H1 (cell line): ENCODE measurements around the gene LNPK. TPM values are rescaled to one million over a fixed set of nuclear protein-coding genes. Genes with fewer than 3 reads are reported as not detected.
"Not testable (repeated sequence)": the region's sequence is repeated elsewhere in the genome, so short reads cannot be mapped to it uniquely, and the experiment has no call there.

Experiments
- CTCF ChIA-PET: fragments of 300-600 bp; sonication (Branson Sonifier 250); formaldehyde crosslinking; loops from one replicate; lab custom pipeline; 2021; ENCODE audit not compliant: partially characterized antibody; lab: Charles Lee
- POLR2A ChIA-PET: fragments of 300-600 bp; sonication (Branson Sonifier 250); formaldehyde crosslinking; loops from one replicate; lab custom pipeline; 2021; ENCODE audit warnings: inconsistent platforms; ENCODE audit not compliant: partially characterized antibody; lab: Charles Lee
- DNase-seq, 2 experiments: peaks; one replicate each; pipeline versions ENCODE4 v3.0.0 to v3.0.0-alpha.2; 2010 to 2022; ENCODE audit warnings: low spot score in 2 of 2, low read depth in 1 of 2, mixed read lengths in 1 of 2
- FAIRE-seq: peaks from 2 replicates; lab custom pipeline; 2011; peaks lifted over from hg19 to GRCh38; lab: Jason Lieb, UNC
- H2AFZ ChIP-seq: 2 replicates; pipeline ENCODE4 v1.8.1; 2012; ENCODE audit warnings: low read length, inconsistent platforms
- H2AK5ac ChIP-seq: 2 replicates; pipeline ENCODE4 v1.6.1; 2013; ENCODE audit warnings: low read depth, low read length
- H2BK120ac ChIP-seq: replicated peaks from 2 replicates; pipeline ENCODE3; 2013; ENCODE audit warnings: low read depth, low read length, inconsistent platforms
- H2BK12ac ChIP-seq: 2 replicates; pipeline ENCODE4 v1.6.1; 2013; ENCODE audit warnings: low read depth, low read length
- H2BK15ac ChIP-seq: 2 replicates; pipeline ENCODE4 v1.6.1; 2013; ENCODE audit warnings: low read length
- H2BK20ac ChIP-seq: 2 replicates; pipeline ENCODE4 v1.6.1; 2013; ENCODE audit warnings: low read length
- H2BK5ac ChIP-seq: 2 replicates; pipeline ENCODE4 v1.6.1; 2013; ENCODE audit warnings: low read depth, low read length
- H3K14ac ChIP-seq: 2 replicates; pipeline ENCODE4 v1.6.1; 2013; ENCODE audit warnings: inconsistent platforms; ENCODE audit not compliant: insufficient read length
- H3K18ac ChIP-seq: 2 replicates; pipeline ENCODE4 v1.6.1; 2013; ENCODE audit warnings: low read length; ENCODE audit errors: extremely low read depth
- H3K23ac ChIP-seq: 2 replicates; pipeline ENCODE4 v1.6.1; 2013; ENCODE audit warnings: inconsistent platforms; ENCODE audit not compliant: insufficient read length
- H3K23me2 ChIP-seq: 2 replicates; pipeline ENCODE4 v1.6.1; 2013; ENCODE audit warnings: low read depth, low read length
- H3K27ac ChIP-seq: 2 replicates; pipeline ENCODE4 v1.6.1; 2011; ENCODE audit warnings: low read depth, low read length, inconsistent platforms
- H3K27me3 ChIP-seq, 4 experiments: replicated peaks in 1 of 4; 1 replicate in 1 of 4; 2 replicates in 3 of 4; pipeline versions ENCODE4 v1.6.1 to v1.8.1; 2011 to 2013; ENCODE audit warnings: low read length in 3 of 4, mild to moderate bottlenecking in 3 of 4, inconsistent platforms in 2 of 4, mixed read lengths in 2 of 4, moderate library complexity in 1 of 4; ENCODE audit not compliant: control insufficient read depth in 3 of 4, insufficient read depth in 3 of 4; ENCODE audit errors: extremely low read depth in 1 of 4
- H3K36me3 ChIP-seq, 4 experiments: 2 replicates each; pipeline versions ENCODE4 v1.6.1 to v1.8.1; 2011 to 2013; ENCODE audit warnings: mild to moderate bottlenecking in 4 of 4, low read length in 3 of 4, moderate library complexity in 2 of 4, control low read depth in 1 of 4, inconsistent platforms in 1 of 4; ENCODE audit not compliant: insufficient read depth in 4 of 4, control insufficient read depth in 2 of 4
- H3K4ac ChIP-seq: replicated peaks from 2 replicates; pipeline ENCODE3; 2013; ENCODE audit warnings: low read length, low read depth, mixed read lengths, inconsistent platforms; ENCODE audit not compliant: insufficient read length
- H3K4me1 ChIP-seq, 4 experiments: replicated peaks in 1 of 4; 1 replicate in 1 of 4; 2 replicates in 3 of 4; pipeline versions ENCODE4 v1.6.1 to v1.8.1; 2011 to 2013; ENCODE audit warnings: low read length in 3 of 4, inconsistent platforms in 2 of 4, mixed read lengths in 1 of 4; ENCODE audit not compliant: insufficient read depth in 4 of 4, control insufficient read depth in 3 of 4
- H3K4me2 ChIP-seq, 2 experiments: 2 replicates each; pipeline versions ENCODE4 v1.6.1 to v1.8.1; 2011 to 2013; ENCODE audit warnings: low read depth in 2 of 2, low read length in 2 of 2, control low read depth in 1 of 2, inconsistent platforms in 1 of 2, mild to moderate bottlenecking in 1 of 2; ENCODE audit not compliant: insufficient read depth in 1 of 2
- H3K4me3 ChIP-seq, 4 experiments: fragments of 200-600, 300-600 bp in 1 of 4; sonication (generic), shearing (Covaris generic), sonication (Bioruptor Twin) in 1 of 4; 2 replicates each; pipeline versions ENCODE4 v1.5.1 to v1.8.1; 2011 to 2016; ENCODE audit warnings: low read length in 4 of 4, low read depth in 3 of 4, control low read depth in 2 of 4, inconsistent platforms in 2 of 4, mild to moderate bottlenecking in 2 of 4, mixed read lengths in 1 of 4, moderate library complexity in 1 of 4; ENCODE audit not compliant: insufficient read depth in 2 of 4; ENCODE audit errors: extremely low read depth in 1 of 4
- H3K56ac ChIP-seq: replicated peaks from 2 replicates; pipeline ENCODE3; 2013; ENCODE audit warnings: low read depth, mild to moderate bottlenecking, mixed read lengths, low read length, inconsistent platforms; ENCODE audit not compliant: insufficient read length
- H3K79me1 ChIP-seq: 2 replicates; pipeline ENCODE4 v1.6.1; 2013; ENCODE audit warnings: low read depth, low read length, control low read depth
- H3K79me2 ChIP-seq, 2 experiments: 2 replicates each; pipeline versions ENCODE4 v1.6.1 to v1.8.1; 2012 to 2013; ENCODE audit warnings: low read length in 2 of 2, mild to moderate bottlenecking in 2 of 2, inconsistent platforms in 1 of 2; ENCODE audit not compliant: insufficient read depth in 2 of 2, control insufficient read depth in 1 of 2
- H3K9ac ChIP-seq, 4 experiments: replicated peaks in 1 of 4; 1 replicate in 1 of 4; 2 replicates in 3 of 4; pipeline versions ENCODE4 v1.6.1 to v1.8.1; 2011 to 2013; ENCODE audit warnings: low read depth in 3 of 4, low read length in 3 of 4, control low read depth in 2 of 4, mild to moderate bottlenecking in 2 of 4, moderate library complexity in 2 of 4, inconsistent platforms in 1 of 4; ENCODE audit errors: extremely low read depth in 1 of 4
- H3K9me3 ChIP-seq, 2 experiments: 2 replicates each; pipeline versions ENCODE4 v1.6.1 to v1.8.1; 2012 to 2013; ENCODE audit warnings: mild to moderate bottlenecking in 2 of 2, moderate library complexity in 2 of 2, control low read depth in 1 of 2, inconsistent platforms in 1 of 2, low read depth in 1 of 2, low read length in 1 of 2, mixed read lengths in 1 of 2; ENCODE audit not compliant: insufficient read depth in 2 of 2
- H4K20me1 ChIP-seq, 2 experiments: replicated peaks in 1 of 2; 2 replicates each; pipeline versions ENCODE3 to v1.8.1; 2011 to 2013; ENCODE audit warnings: inconsistent platforms in 2 of 2, low read length in 2 of 2, mild to moderate bottlenecking in 1 of 2; ENCODE audit not compliant: insufficient read depth in 2 of 2, control insufficient read depth in 1 of 2
- H4K5ac ChIP-seq: 2 replicates; pipeline ENCODE4 v1.6.1; 2013; ENCODE audit warnings: low read length, low read depth, mixed read lengths, inconsistent platforms; ENCODE audit not compliant: insufficient read length
- H4K8ac ChIP-seq: 2 replicates; pipeline ENCODE4 v1.8.0; 2013; ENCODE audit warnings: mild to moderate bottlenecking, moderate library complexity, low read length, inconsistent platforms; ENCODE audit not compliant: insufficient read depth; ENCODE audit errors: extremely low read depth
- H4K91ac ChIP-seq: replicated peaks from 2 replicates; pipeline ENCODE3; 2013; ENCODE audit warnings: low read length, mixed read lengths, inconsistent platforms; ENCODE audit not compliant: insufficient read length
- WGBS, 2 experiments: shearing (Covaris generic) in 1 of 2; methylation state at CpG; one replicate each; pipeline versions ENCODE4 v1.1.6 to v1.1.7; 2013 to 2015; ENCODE audit warnings: low lambda C conversion rate in 2 of 2, mixed read lengths in 2 of 2, inconsistent platforms in 1 of 2, low coverage in 1 of 2, missing lambda C conversion rate in 1 of 2; ENCODE audit not compliant: insufficient replicate concordance in 2 of 2, insufficient coverage in 1 of 2, insufficient read length in 1 of 2; ENCODE audit errors: extremely low coverage in 1 of 2, missing lambda C conversion rate in 1 of 2; 5-methylcytosine and 5-hydroxymethylcytosine counted together
- polyA plus RNA-seq, 7 experiments: library from polyadenylated mRNA; depleted of rRNA in 3 of 7; stranded (reverse) in 5 of 7; unstranded in 2 of 7; fragments of >200 nt in 5 of 7; fragments of 200-250 nt in 2 of 7; gene quantifications; 1 replicate in 5 of 7; 2 replicates in 1 of 7; 4 replicates in 1 of 7; pipeline versions ENCODE4 v1.2.1 to v1.2.3, GENCODE V29; 2011 to 2013; ENCODE audit warnings: missing spikeins in 2 of 7, mixed read lengths in 2 of 7
- total RNA-seq: library from RNA; stranded (reverse); fragmentation: NEBNext Ultra II Directional; extraction: Animal tissue kit (Norgen Biotek cat#: 25700); gene quantifications from 2 replicates; pipeline ENCODE4 v1.2.1, GENCODE V29; 2021

LNPK gene
- total and polyA plus RNA-seq, 2 of the 8 experiments (the other 6 are each of a cell fraction or from before 2014, with no cell fraction given), result 3.1 to 10.3 TPM

DNA sequence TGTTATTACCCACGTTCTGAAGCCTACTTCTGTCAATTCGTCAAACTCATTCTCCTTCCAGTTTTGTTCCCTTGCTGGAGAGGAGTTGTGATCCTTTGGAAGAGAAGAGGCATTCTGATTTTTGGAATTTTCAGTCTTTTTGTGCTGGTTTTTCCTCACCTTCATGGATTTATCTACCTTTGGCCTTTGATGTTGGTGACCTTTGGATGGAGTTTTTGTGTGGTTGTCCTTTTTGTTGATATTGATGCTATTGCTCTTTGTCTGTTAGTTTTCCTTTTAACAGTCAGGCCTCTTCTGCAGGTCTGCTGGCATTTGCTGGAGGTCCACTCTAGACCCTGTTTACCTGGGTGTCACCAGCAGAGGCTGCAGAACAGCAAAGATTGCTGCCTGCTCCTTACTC lies 88.8 kb downstream of the LNPK start:
- H3K9ac ChIP-seq, H4K8ac ChIP-seq, H2BK120ac ChIP-seq, H3K23me2 ChIP-seq, H3K36me3 ChIP-seq, H2BK20ac ChIP-seq, H3K79me2 ChIP-seq, H2BK12ac ChIP-seq, DNase-seq, H2BK15ac ChIP-seq, H4K20me1 ChIP-seq, POLR2A ChIA-PET, H2BK5ac ChIP-seq, FAIRE-seq, H3K4ac ChIP-seq, H3K14ac ChIP-seq, H3K27ac ChIP-seq, H3K79me1 ChIP-seq, H3K4me3 ChIP-seq, H3K23ac ChIP-seq, H2AK5ac ChIP-seq, H3K9me3 ChIP-seq, H3K56ac ChIP-seq, H2AFZ ChIP-seq, CTCF ChIA-PET, H3K4me2 ChIP-seq, H4K91ac ChIP-seq, H3K4me1 ChIP-seq, H3K27me3 ChIP-seq, H3K18ac ChIP-seq, H4K5ac ChIP-seq: not testable (repeated sequence)
- 87% methylated on average over 2 of the region's 2 CpGs; no CpG with 5 or more reads in 1 of the 2 experiments for WGBS, 2 experiments
